Glutamatergic neuron (in vitro differentiated cells): ENCODE data around the gene GYG1. TPM values are rescaled to one million over a fixed set of nuclear protein-coding genes. Genes with fewer than 3 reads are reported as not detected.
"Not testable (repeated sequence)": the region's sequence is repeated elsewhere in the genome, so short reads cannot be mapped to it uniquely, and the experiment has no call there.

Source experiments
- DNase-seq: peaks from one replicate; pipeline ENCODE4 v3.0.0; 2022
- H3K27ac Mint-ChIP-seq: one replicate; pipeline ENCODE4 v1.8.0; 2020; ENCODE audit warnings: mild to moderate bottlenecking, mixed read lengths, inconsistent platforms; ENCODE audit not compliant: unreplicated experiment
- H3K27me3 Mint-ChIP-seq: one replicate; pipeline ENCODE4 v1.8.0; 2020; ENCODE audit warnings: mild to moderate bottlenecking, moderate library complexity, mixed read lengths, inconsistent platforms; ENCODE audit not compliant: unreplicated experiment
- H3K36me3 Mint-ChIP-seq: one replicate; pipeline ENCODE4 v1.8.0; 2020; ENCODE audit warnings: mild to moderate bottlenecking, mixed read lengths, inconsistent platforms; ENCODE audit not compliant: unreplicated experiment
- H3K4me1 Mint-ChIP-seq: one replicate; pipeline ENCODE4 v1.8.0; 2020; ENCODE audit warnings: mild to moderate bottlenecking, low read depth, mixed read lengths, inconsistent platforms; ENCODE audit not compliant: unreplicated experiment
- H3K4me3 Mint-ChIP-seq: one replicate; pipeline ENCODE4 v1.8.0; 2020; ENCODE audit warnings: mild to moderate bottlenecking, mixed read lengths, inconsistent platforms; ENCODE audit not compliant: unreplicated experiment
- H3K9me3 Mint-ChIP-seq: one replicate; pipeline ENCODE4 v1.8.0; 2020; ENCODE audit warnings: mild to moderate bottlenecking, moderate library complexity, mixed read lengths, inconsistent platforms; ENCODE audit not compliant: unreplicated experiment
- total RNA-seq: library from RNA; stranded (reverse); fragmentation: NEBNext Ultra II Directional; extraction: Animal tissue kit (Norgen Biotek cat#: 25700); gene quantifications from one replicate; pipeline ENCODE4 v1.2.1, GENCODE V29; 2021; ENCODE audit not compliant: unreplicated experiment
- TF ChIP-seq, protein P1 (sequence below): fragments of 200-600 bp; sonication (generic); IDR thresholded peaks from one replicate; pipeline ENCODE4 v1.5.0; 2021; ENCODE audit not compliant: partially characterized antibody, unreplicated experiment

The GYG1 gene
- total RNA-seq, 1 donor from 2014 or later = 27.3 TPM

- no peak for DNase-seq
- peaks cover 9% of the 10 kb centered on the region for H3K36me3 Mint-ChIP-seq
- no peak overlapping the region for H3K27ac Mint-ChIP-seq
- H3K4me1 Mint-ChIP-seq = no peaks in the 10 kb centered on the region
- no peaks in the 10 kb centered on the region for H3K9me3 Mint-ChIP-seq
- TF ChIP-seq, protein P1, sequence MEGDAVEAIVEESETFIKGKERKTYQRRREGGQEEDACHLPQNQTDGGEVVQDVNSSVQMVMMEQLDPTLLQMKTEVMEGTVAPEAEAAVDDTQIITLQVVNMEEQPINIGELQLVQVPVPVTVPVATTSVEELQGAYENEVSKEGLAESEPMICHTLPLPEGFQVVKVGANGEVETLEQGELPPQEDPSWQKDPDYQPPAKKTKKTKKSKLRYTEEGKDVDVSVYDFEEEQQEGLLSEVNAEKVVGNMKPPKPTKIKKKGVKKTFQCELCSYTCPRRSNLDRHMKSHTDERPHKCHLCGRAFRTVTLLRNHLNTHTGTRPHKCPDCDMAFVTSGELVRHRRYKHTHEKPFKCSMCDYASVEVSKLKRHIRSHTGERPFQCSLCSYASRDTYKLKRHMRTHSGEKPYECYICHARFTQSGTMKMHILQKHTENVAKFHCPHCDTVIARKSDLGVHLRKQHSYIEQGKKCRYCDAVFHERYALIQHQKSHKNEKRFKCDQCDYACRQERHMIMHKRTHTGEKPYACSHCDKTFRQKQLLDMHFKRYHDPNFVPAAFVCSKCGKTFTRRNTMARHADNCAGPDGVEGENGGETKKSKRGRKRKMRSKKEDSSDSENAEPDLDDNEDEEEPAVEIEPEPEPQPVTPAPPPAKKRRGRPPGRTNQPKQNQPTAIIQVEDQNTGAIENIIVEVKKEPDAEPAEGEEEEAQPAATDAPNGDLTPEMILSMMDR = no peak
- H3K27me3 Mint-ChIP-seq = no peaks in the 10 kb centered on the region
- H3K4me3 Mint-ChIP-seq = no peak overlapping the region
Observed at GRCh38 chr3:148981273-148981672, 10.1 kb upstream of the GYG1 start.

- H3K4me3 Mint-ChIP-seq, H3K9me3 Mint-ChIP-seq, DNase-seq, H3K27ac Mint-ChIP-seq, H3K36me3 Mint-ChIP-seq, H3K27me3 Mint-ChIP-seq, H3K4me1 Mint-ChIP-seq: not testable (repeated sequence)
Observed at GRCh38 chr3:148987551-148987950, 3.8 kb upstream of the GYG1 start.

GRCh38 chr3:148990236-148990635, 1.1 kb upstream of the GYG1 start:
- TF ChIP-seq, protein P1 = no peak
- Mint-ChIP-seq H3K9me3 (peaks cover 7% of the 10 kb centered on the region), H3K36me3 (no peaks in the 10 kb centered on the region), H3K4me3 (no peak overlapping the region), H3K27me3 (peaks cover 2% of the 10 kb centered on the region), H3K4me1 (peaks cover 3% of the 10 kb centered on the region), H3K27ac (no peak overlapping the region)
- DNase-seq = no peak

DNA sequence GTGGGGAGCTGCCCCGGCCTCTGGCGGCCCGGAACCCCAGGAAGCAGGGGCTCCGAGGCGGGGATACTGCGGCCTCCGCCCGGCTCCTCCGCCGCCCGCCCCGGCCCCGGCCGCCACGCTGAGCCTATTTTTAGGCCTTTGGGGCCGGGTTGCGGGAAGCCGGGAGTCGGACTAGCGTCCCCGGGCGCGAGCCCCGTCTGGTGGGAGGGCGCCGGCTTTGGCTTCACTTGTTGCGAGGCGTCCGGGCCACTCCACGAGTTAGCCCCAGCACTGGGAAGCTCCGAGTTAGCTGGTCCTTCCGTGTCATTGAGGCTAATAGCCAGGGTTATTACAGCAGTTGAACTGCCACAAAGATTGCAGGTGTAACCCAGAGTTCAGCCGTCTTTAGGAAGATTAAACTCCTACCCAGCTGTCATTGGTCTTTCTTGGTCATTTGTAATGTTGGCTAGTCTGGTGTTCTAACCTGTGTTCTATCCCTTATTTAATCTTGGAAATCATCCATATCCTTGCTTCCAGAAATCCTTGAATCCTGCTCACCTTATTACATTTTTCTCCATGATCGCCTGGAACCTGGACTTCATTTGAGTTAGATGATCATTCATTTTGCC, 791 bp downstream of the GYG1 start:
- peaks cover 3% of the 10 kb centered on the region for H3K4me1 Mint-ChIP-seq
- H3K36me3 Mint-ChIP-seq = no peaks in the 10 kb centered on the region
- DNase-seq = peak; percentile 56
- peaks cover 2% of the 10 kb centered on the region for H3K27me3 Mint-ChIP-seq
- H3K4me3 Mint-ChIP-seq = peak overlapping the region; percentile 87
- peak overlapping the region; percentile 81 for H3K27ac Mint-ChIP-seq
- H3K9me3 Mint-ChIP-seq = peaks cover 7% of the 10 kb centered on the region
- TF ChIP-seq, protein P1 = no peak

- no peak for DNase-seq
- H3K27me3 Mint-ChIP-seq = peaks cover 2% of the 10 kb centered on the region
Observed at GRCh38 chr3:148992635-148993255, 1.4 kb downstream of the GYG1 start.

More at GRCh38 chr3:148992635-148993255, 1.4 kb downstream of the GYG1 start:
- Mint-ChIP-seq H3K27ac (peak overlapping the region; percentile 81), H3K4me1 (peaks cover 3% of the 10 kb centered on the region), H3K4me3 (peak overlapping the region; percentile 87), H3K36me3 (no peaks in the 10 kb centered on the region), H3K9me3 (peaks cover 7% of the 10 kb centered on the region)
- TF ChIP-seq, protein P1 = no peak
